CD4-positive, alpha-beta T cell treated with Interleukin-6 at 100 ng/mL for 8 hours (primary cell): ENCODE measurements around the gene CLIP2.
A peak's percentile ranks its signal among the peaks of the same experiment; 100 is the strongest.
"Not testable (repeated sequence)": the region's sequence is repeated elsewhere in the genome, so short reads cannot be mapped to it uniquely, and the experiment has no call there.

Source experiments
- DNase-seq: peaks from one replicate; pipeline ENCODE4 v3.0.0-alpha.2; 2020; ENCODE audit warnings: mixed read lengths, low spot score

Gene CLIP2

DNA sequence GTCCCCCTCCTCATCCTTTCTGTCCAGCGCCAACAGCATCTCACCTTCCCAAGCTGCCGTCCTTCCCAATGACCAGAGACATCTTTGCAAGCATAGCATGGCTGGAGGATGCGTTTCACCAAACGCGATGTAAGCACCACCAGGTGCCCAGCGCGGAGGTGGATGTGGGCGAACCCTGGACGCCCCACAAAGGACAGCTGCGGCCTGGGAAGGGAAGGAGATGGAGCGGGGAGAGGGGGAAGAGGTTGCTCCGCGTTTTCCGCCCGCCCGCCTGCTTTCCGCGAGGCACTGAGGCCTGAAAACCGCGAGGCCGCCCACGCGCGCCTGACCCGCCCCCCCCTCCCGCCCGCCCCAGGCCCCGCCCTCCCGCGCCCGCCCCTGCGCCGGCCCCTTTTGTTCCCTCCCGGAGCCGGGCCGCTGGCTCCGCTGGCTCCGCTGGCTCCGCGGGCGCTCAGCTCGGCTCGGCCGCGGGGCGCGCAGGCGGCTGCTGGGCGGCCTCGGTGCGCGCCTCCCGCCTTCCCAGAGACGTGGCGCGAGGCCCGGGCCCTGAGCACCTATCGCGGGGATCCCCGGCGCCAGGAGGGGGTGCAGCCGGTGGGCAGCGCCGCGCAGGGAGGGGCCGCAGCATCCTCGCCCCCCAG, at the start of gene CLIP2:
Gene CLIP2, plus strand, starts transcription at position 390 of the 641 bp plus-strand sequence. CDS start 28,140 bp downstream, outside the sequence.
- peak; percentile 81 for DNase-seq

DNA sequence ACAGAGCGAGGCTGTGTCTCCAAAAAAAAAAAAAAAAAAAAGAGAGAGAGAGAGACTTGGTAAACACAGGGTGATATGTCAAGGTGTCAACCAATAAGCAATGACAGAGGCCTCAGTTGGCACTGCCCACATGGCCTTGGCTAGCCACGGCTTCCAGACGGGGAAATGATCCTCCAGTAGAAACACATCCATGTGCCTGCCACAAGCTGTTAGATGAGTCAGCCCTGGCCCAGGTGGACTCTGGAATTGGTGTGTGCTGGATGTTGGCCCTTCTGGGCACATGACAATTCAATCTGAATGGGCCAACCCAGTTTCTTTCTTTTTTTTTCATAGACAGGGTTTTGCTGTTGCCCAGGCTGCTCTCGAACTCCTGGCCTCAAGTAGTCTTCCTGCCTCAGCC, 48.7 kb upstream of the CLIP2 start:
- DNase-seq: no peak

DNA sequence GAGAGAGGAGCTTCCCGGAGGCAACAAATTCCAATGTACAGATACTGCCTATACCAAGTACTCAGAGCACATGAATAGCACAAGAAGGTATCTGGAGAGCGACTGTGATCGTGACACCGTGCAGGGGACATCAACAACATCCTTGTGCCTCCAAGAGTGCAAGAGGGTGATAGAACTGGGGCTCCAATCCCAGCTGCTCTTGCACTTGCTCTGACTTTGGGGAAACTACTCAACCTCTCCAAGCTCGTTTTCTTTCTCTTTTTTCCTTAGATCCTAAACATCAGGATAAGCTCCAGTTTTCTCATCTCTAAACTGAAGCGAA, 47.1 kb upstream of the CLIP2 start:
- no peak for DNase-seq

GRCh38 chr7:74246497-74246896, 42.7 kb upstream of the CLIP2 start:
- DNase-seq: no peak

DNA sequence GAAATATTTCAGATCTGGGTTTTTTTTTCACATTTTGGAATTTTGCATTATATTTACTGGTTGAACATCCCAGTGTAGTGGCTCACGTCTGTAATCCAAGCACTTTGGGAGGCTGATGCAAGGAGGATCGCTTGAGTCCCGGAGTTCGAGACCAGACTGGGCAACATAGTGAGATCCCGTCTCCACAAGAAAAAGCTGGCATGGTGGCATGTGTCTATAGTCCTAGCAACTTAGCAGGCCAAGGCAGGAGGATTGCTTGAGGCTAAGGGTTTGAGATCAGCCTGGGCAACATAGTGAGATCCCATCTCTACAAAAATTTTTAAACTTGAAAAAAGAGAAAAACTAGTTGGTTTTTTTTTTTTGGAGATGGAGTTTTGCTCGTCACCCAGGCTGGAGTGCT, 41.1 kb upstream of the CLIP2 start:
- no peak for DNase-seq

GRCh38 chr7:74249058-74249457, 40.1 kb upstream of the CLIP2 start:
- DNase-seq: not testable (repeated sequence)

DNA sequence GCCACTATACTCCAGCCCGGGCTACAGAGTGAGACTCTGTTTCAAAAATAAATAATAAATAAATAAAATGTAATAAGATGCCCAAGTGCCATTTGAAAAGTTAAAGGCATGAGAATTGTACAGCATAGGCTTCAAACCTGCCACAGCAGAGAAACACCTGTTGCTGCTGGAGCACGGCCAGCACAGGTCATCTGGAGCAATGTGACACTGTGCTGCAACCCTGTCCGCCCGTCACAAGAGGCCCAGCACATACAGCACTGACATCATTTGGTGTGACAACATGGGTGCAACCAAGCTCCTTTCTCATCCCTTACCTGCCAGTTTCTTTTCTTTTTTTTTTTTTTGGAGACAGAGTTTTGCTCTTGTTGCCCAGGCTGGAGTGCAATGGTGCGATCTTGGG, 36.3 kb upstream of the CLIP2 start:
- no peak for DNase-seq

DNA sequence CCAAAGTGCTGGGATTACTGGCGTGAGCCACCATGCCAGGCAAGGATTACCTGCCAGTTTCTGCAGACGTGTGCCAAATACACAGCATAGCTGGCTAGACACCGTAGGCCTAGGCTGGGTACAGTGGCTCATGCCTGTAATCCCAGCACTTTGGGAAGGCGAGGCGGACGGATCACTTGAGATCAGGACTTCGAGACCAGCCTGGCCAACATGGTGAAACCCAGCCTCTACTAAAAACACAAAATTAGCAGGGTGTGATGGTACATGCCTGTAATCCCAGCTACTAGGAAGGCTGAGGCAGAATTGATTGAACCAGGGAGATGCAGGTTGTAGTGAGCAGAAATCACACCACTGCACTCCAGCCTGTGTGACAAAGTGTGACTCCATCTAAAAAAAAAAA, 35.9 kb upstream of the CLIP2 start:
- DNase-seq: no peak

DNA sequence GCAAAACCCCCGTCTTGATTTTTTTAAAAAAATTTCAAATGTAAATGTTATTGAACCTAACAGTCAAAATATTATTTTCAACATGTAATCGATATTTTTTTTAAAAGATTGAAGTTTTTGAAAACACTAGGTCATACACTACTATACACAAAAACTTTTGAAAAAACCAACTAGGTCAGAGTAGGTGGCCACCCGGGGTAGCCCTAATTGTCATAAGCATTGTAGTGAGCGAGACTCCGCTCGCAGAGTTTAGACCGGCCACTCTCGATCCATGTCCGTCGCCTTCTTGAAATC, 35.4 kb upstream of the CLIP2 start:
- DNase-seq: no peak

- DNase-seq: peak; percentile 95
These were observed 34.9 kb upstream of the CLIP2 start, which contains the start of gene RFC2 for GRCh38 chr7:74254129-74254857. Gene RFC2 (minus strand): TSS chr7:74254399. CDS start chr7:74254383, 16 bp downstream.

GRCh38 chr7:74254858-74255379, 34.3 kb upstream of the CLIP2 start:
- no peak for DNase-seq

- DNase-seq: not testable (repeated sequence)
These were observed 33.7 kb upstream of the CLIP2 start for GRCh38 chr7:74255461-74255860.

DNA sequence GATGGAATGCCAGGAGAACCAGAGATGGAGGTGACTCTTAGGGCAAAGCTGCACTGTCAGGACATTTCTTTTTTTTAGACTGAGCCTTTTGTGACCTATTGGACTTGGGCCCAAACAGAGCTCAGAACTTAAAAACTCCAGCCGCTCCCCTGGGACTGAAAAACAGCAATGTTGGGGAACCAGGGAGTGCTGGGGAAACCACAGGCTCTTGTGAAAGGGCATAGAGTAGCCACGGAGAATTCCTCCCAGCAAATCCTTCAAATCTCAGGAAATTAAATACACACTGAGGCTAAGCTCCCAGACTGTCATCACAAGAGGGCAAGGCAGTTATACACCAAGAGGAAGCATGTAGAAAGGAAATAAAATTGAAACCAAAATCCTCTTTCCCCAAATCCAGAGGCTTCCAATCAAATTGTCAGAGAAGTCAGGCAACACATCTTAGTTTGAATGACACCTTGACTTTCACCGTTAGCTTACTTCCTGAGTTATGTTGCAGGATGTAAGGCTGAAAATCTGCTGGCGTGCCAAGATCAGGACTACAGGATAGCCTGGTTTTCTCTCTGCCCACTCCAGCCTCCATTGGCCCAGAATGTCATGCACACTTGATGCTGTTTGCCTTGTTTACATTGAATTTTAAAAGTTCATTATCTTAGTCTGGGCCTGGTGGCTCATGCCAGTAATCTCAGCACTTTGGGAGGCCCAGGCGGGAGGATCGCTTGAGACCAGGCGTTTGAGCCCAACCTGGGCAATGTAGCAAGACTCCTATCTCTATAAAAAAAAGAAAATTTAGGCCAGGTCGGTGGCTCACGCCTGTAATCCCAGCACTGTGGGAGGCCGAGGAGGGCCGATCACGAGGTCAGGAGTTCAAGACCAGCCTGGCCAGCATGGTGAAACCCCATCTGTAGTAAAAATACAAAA, 32.5 kb upstream of the CLIP2 start:
- no peak for DNase-seq

DNA sequence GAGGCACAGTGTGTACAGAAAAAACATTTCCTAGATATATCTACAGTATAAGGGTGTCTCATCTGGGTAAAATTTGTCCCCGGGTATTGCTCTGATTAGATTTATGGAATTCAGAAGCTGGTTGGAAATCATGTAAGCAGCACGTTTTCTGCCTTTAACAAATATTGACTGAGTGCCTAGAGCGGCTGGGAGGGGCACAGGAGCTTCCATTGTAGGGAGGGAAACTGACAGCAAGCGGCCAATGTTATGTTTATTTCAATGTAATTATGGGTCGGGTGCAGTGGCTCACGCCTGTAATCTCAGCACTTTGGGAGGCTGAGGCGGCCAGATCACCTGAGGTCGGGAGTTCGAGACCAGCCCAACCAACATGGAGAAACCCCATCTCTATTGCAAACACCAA, 30.6 kb upstream of the CLIP2 start:
- DNase-seq: no peak

DNA sequence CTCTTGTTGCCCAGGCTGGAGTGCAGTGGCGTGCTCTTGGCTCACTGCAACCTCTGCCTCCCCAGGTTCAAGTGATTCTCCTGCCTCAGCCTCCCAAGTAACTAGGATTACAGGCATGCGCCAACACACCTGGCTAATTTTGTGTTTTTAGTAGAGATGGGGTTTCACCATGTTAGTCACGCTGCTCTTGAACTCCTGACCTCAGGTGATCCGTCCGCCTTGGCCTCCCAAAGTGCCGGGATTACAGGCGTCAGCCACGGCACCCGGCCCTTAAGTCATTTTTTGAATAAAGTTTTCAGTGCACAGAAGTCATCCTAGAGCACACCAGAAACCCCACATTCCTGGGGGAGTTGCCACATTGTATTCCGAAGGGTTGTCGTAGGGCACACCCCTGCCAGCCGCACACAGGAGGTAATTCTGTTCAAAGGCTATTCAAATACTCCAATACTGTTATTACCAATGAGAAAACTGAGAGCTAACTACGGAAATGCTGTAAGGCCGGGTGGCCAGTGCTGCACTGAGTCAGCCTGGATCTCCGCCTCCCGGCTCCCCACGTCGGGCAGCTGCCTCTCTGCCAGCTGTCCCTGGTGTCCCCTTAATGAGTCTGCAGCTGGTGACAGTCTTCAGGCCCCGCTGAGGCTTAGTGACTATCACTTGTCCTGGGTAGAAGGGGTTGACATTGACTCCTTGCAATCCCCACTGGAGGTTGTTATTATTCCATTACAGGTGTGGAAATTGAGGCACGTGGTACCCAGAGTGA, 26.4 kb upstream of the CLIP2 start:
- DNase-seq: no peak

- DNase-seq: no peak
These were observed 25.6 kb upstream of the CLIP2 start for GRCh38 chr7:74263399-74264120.

- DNase-seq: no peak
These were observed 22.8 kb upstream of the CLIP2 start for GRCh38 chr7:74266191-74266963.

GRCh38 chr7:74267756-74268565, 21.2 kb upstream of the CLIP2 start:
- no peak for DNase-seq

DNA sequence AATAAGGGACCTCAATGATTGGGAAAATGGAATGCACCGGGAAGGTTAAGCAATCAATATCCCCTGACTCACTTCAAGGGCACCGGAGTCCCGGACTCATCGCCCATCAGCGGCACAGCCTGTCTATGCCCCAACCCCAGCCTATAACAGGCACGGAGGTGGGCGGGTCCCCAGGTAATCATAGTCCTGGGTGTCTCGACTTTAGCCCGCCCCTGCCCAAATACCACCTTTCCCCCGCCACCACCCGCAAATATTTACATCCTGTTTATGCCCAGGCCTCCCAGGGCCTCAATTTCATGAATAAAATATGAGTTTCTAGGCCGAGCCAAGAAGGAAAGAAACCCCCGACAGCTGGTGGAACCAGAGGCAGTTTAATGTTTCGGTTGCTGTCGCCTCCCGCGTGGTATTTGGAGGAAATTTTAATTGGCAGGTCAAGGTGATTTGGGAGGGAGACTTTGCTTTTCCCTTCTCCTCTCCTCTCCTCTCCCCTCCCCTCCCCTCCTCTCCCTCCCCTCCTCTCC, 19.4 kb upstream of the CLIP2 start:
- peak; percentile 43 for DNase-seq
